KMS-11 (cell line): ENCODE data around the gene AZIN2.

Experiments used
- H2AFZ ChIP-seq: fragments of 200-600 bp; sonication (generic); 2 replicates; pipeline ENCODE4 v1.6.1; 2016; ENCODE audit warnings: antibody characterized with exemption, mixed run types, low read depth
- H3K27ac ChIP-seq: fragments of 200-600 bp; sonication (generic); 2 replicates; pipeline ENCODE4 v1.6.1; 2016; ENCODE audit warnings: mild to moderate bottlenecking, mixed run types
- H3K27me3 ChIP-seq: fragments of 200-600 bp; sonication (generic); 2 replicates; pipeline ENCODE4 v1.6.1; 2017; ENCODE audit warnings: mild to moderate bottlenecking, low read depth, mixed run types, moderate library complexity; ENCODE audit not compliant: insufficient read depth
- H3K36me3 ChIP-seq: fragments of 200-600 bp; sonication (generic); 2 replicates; pipeline ENCODE4 v1.6.1; 2017; ENCODE audit warnings: mild to moderate bottlenecking, mixed run types; ENCODE audit not compliant: insufficient read depth
- H3K4me1 ChIP-seq: fragments of 200-600 bp; sonication (generic); 2 replicates; pipeline ENCODE4 v1.6.1; 2016; ENCODE audit warnings: mild to moderate bottlenecking, low read depth, mixed run types; ENCODE audit not compliant: poor library complexity, severe bottlenecking
- H3K4me2 ChIP-seq: fragments of 200-600 bp; sonication (generic); 2 replicates; pipeline ENCODE4 v1.7.0; 2016; ENCODE audit warnings: mild to moderate bottlenecking, mixed run types
- H3K4me3 ChIP-seq: fragments of 200-600 bp; sonication (generic); IDR thresholded peaks from 2 replicates; pipeline ENCODE4 v1.6.1; 2017; ENCODE audit warnings: low read depth, low read length, mixed read lengths; ENCODE audit not compliant: insufficient read depth
- H3K79me2 ChIP-seq: fragments of 200-600 bp; sonication (generic); 2 replicates; pipeline ENCODE4 v1.6.1; 2016; ENCODE audit warnings: low read depth, mixed run types; ENCODE audit not compliant: insufficient read depth
- H3K9ac ChIP-seq: fragments of 200-600 bp; sonication (generic); 2 replicates; pipeline ENCODE4 v1.6.1; 2016; ENCODE audit warnings: mild to moderate bottlenecking, mixed run types
- H4K20me1 ChIP-seq: fragments of 200-600 bp; sonication (generic); 2 replicates; pipeline ENCODE4 v1.6.1; 2016; ENCODE audit warnings: mild to moderate bottlenecking, mixed run types; ENCODE audit not compliant: insufficient read depth
- CTCF ChIP-seq: fragments of 200-600 bp; sonication (generic); conservative IDR thresholded peaks from 2 replicates; pipeline ENCODE4 v1.6.1; 2017; ENCODE audit warnings: low read depth, mild to moderate bottlenecking, antibody characterized with exemption, low read length, moderate library complexity, mixed read lengths

AZIN2 gene

DNA sequence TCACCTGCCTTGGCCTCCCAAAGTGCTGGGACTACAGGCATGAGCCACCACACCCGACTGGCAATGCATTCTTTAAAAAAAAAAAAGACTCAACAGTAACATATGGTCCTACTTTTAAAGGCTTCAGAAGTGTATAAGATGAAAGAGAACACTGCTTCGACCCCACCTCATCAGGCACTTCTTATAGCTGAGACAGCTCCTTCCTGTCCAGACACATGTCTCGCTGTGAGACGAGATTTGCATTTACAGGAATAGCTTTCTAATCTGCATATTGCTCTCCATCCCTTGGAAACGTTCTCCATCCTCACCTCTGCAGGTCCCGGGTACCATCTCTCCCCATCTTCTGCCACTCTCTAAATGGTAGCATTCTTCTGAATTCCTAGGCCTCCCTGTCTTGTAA lies 6.7 kb downstream of the AZIN2 start:
- H4K20me1 ChIP-seq, result no peaks in the 10 kb centered on the region
- H3K4me2 ChIP-seq, result no peak overlapping the region
- no peak overlapping the region for H3K9ac ChIP-seq
- peaks cover 4% of the 10 kb centered on the region for H3K4me1 ChIP-seq
- no peak overlapping the region for H3K27ac ChIP-seq
- no peak for TF ChIP-seq CTCF
- H3K79me2 ChIP-seq, result no peaks in the 10 kb centered on the region
- no peaks in the 10 kb centered on the region for H3K36me3 ChIP-seq
- H3K4me3 ChIP-seq, result no peak overlapping the region
- no peak overlapping the region for H2AFZ ChIP-seq
- no peaks in the 10 kb centered on the region for H3K27me3 ChIP-seq

- Histone ChIP-seq H3K4me1 (peaks cover 4% of the 10 kb centered on the region), H3K27me3 (no peaks in the 10 kb centered on the region), H3K9ac (no peak overlapping the region), H3K4me3 (no peak overlapping the region), H2AFZ (no peak overlapping the region), H3K4me2 (no peak overlapping the region), H3K79me2 (no peaks in the 10 kb centered on the region), H3K36me3 (no peaks in the 10 kb centered on the region), H3K27ac (no peak overlapping the region), H4K20me1 (no peaks in the 10 kb centered on the region)
- TF ChIP-seq CTCF, result no peak
These were observed 7.4 kb downstream of the AZIN2 start for GRCh38 chr1:33088119-33088906.

GRCh38 chr1:33089457-33089856 lies 8.5 kb downstream of the AZIN2 start:
- Histone ChIP-seq H3K4me2 (no peak overlapping the region), H3K4me3 (no peak overlapping the region), H3K27ac (no peak overlapping the region), H4K20me1 (no peaks in the 10 kb centered on the region), H3K27me3 (no peaks in the 10 kb centered on the region), H3K4me1 (peaks cover 4% of the 10 kb centered on the region), H2AFZ (no peak overlapping the region), H3K9ac (no peak overlapping the region), H3K36me3 (no peaks in the 10 kb centered on the region), H3K79me2 (no peaks in the 10 kb centered on the region)
- TF ChIP-seq CTCF, result no peak

DNA sequence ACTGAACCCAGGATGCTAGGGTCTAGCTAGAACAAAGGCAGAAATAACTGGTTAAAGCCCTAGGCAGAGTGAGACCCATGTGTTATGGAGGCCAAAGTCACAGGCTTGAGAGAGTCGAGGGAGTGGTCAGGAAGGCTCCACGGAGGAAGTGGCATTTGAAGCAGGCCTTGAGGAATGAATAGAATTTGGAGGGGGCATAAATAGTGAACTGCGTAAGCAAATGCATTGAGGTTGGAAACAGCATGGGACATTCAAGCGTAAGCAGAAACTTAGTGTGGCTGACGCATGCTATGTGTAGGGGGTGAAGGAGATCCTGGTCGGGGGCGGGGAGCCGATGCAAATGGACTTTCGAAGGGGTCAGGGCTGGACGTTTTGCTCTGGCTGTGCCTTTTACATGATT lies 11.5 kb downstream of the AZIN2 start:
- H3K4me1 ChIP-seq, result peaks cover 9% of the 10 kb centered on the region
- no peaks in the 10 kb centered on the region for H3K79me2 ChIP-seq
- no peaks in the 10 kb centered on the region for H3K36me3 ChIP-seq
- no peak overlapping the region for H3K4me3 ChIP-seq
- no peak overlapping the region for H3K27ac ChIP-seq
- H2AFZ ChIP-seq, result no peak overlapping the region
- TF ChIP-seq CTCF, result no peak
- no peak overlapping the region for H3K9ac ChIP-seq
- no peak overlapping the region for H3K4me2 ChIP-seq
- H4K20me1 ChIP-seq, result no peaks in the 10 kb centered on the region
- no peaks in the 10 kb centered on the region for H3K27me3 ChIP-seq
